D721Med (cell line): ENCODE measurements around the gene BCAP31.
"Not testable (repeated sequence)": the region's sequence is repeated elsewhere in the genome, so short reads cannot be mapped to it uniquely, and the experiment has no call there.

Experiments used
- DNase-seq: peaks from one replicate; pipeline ENCODE4 v3.0.0; 2011; ENCODE audit warnings: low spot score; ENCODE audit not compliant: insufficient read length
- FAIRE-seq: peaks from 2 replicates; lab custom pipeline; 2011; peaks lifted over from hg19 to GRCh38; lab: Jason Lieb, UNC
- CTCF ChIP-seq: IDR thresholded peaks from 2 replicates; pipeline ENCODE4 v1.5.1; 2012; ENCODE audit warnings: mild to moderate bottlenecking, control low read depth; ENCODE audit not compliant: insufficient read depth; ENCODE audit errors: missing control alignments

Gene BCAP31

DNA sequence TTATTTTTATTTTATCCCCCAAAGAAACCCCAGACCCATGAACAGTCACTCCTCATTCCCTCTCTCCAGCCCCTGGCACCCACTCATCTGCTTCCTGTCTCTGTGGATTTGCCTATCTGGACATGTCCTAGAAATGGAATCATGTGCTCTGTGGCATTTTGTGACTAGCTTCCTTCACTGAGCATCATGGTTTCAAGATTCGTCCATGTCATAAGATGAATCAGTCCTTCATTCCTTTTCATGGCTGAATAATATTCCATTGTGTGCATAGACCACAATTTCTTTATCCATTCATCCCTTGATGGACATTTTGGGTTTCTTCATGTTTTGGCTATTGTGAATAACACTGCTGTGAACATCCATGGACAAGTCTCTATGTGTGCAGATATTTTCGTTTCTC, 10.7 kb upstream of the BCAP31 start:
- TF ChIP-seq CTCF: no peak
- DNase-seq (no peak), FAIRE-seq (no peak)

- no peak for TF ChIP-seq CTCF
- no peak for FAIRE-seq
- no peak for DNase-seq
Measured at GRCh38 chrX:153733651-153734240, 9.6 kb upstream of the BCAP31 start.

DNA sequence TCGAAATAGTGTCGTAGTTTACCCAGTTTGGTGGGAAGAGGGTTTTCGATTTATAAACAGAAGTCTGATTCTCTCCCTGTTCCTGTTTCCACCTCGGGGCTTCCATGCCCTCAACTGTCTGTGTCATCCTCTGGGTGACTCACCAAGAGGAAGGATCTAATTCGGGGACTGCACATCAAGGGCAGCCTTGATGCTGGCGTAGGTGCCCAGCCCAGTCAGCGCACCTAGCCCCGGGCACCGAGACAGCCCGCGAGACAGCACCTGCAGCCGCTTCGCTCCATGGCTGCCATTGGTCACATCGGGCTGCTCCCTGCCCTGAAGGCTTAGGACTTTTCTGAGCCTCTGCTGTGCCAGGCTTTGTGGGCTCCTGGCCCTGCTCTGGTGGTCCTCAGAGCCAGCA, 8.2 kb upstream of the BCAP31 start:
- TF ChIP-seq CTCF: no peak
- FAIRE-seq: no peak
- DNase-seq: no peak

GRCh38 chrX:153731845-153732215, 7.6 kb upstream of the BCAP31 start:
- FAIRE-seq: no peak

DNA sequence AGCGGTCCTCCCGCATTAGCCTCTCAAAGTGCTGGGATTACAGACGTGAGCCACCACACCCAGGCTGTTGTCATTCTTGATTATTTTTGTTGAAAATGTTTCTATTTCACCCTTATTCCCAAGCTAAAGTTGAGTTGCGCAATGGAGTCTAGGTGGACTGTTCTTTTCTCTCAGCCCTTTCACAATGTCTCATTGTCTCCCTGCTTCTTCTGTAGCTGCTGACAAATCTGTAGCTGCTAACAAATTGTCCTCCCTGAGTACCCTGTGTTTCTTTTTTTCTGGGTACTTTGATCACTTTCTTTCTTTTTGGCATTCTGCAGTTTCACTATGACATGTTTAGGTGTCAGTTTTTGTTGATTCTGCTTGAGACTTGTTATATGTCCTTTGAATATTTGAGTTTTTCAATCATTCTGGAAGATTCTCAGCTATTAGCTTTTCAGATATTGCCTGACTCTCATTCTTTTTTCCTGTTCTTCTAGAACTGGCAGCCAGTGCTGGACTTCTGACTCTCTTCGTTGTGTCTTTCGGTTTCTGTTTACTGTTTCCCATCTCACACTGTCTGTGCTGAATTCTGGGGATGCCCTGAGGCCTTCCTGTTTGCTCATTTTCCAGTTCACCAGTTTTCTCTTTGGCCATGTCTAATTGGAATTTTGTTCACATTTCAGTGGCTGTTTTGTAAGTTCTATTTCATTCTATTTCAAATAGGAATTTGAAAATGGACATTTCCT, 7.1 kb upstream of the BCAP31 start:
- TF ChIP-seq CTCF: no peak
- DNase-seq: no peak
- no peak for FAIRE-seq

More at GRCh38 chrX:153731845-153732215, 7.6 kb upstream of the BCAP31 start:
- no peak for TF ChIP-seq CTCF
- DNase-seq: no peak

GRCh38 chrX:153730115-153730514, 5.9 kb upstream of the BCAP31 start:
- DNase-seq, FAIRE-seq: not testable (repeated sequence)

DNA sequence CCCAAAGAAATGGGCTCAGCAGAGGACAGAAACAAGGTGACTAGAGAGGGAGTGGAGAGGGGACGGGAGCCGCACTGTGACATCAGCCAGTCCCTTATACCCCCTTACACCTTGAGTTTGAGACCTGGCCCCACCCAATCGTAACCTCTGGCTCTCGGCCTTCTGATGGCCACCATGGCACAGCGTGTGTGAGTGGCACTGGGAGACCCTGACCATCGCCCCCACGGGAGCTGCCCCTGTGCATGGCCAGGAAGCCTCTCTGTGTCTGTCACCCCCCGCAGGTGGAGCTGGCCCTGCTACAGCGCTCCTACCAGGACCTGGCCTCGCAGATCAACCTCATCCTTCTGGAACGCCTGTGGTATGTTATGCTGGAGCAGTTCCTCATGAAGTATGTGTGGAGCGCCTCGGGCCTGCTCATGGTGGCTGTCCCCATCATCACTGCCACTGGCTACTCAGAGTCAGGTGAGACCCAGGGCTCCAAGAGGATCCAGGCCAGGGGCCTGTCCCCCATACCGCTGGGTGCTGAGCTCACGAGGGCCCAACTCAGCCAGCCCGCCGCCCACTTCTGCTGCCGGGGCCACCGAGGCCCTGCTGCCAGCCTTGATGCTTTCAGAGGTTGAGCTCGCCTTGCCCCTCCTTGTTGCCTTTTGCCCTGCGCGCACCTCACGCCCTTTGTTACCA, 4.9 kb upstream of the BCAP31 start:
- FAIRE-seq: no peak
- no peak for TF ChIP-seq CTCF
- DNase-seq: no peak
